Breast epithelium (tissue), 3 donors: ENCODE data around the gene SMAD7.

ENCODE experiments used
- POLR2AphosphoS5 ChIP-seq, 3 donors: sonication (generic); formaldehyde crosslinking; IDR thresholded peaks; one replicate each; pipeline ENCODE4 v1.6.1; 2017; ENCODE audit warnings: antibody characterized with exemption in 3 of 3
- TF ChIP-seq, protein P1 (sequence below), 3 donors: fragments of 450-650 bp; IDR thresholded peaks; one replicate each; pipeline ENCODE4 v1.5.1; 2016 to 2017; ENCODE audit warnings: antibody characterized with exemption in 3 of 3, mild to moderate bottlenecking in 3 of 3, moderate library complexity in 3 of 3

- TF ChIP-seq, protein P1, sequence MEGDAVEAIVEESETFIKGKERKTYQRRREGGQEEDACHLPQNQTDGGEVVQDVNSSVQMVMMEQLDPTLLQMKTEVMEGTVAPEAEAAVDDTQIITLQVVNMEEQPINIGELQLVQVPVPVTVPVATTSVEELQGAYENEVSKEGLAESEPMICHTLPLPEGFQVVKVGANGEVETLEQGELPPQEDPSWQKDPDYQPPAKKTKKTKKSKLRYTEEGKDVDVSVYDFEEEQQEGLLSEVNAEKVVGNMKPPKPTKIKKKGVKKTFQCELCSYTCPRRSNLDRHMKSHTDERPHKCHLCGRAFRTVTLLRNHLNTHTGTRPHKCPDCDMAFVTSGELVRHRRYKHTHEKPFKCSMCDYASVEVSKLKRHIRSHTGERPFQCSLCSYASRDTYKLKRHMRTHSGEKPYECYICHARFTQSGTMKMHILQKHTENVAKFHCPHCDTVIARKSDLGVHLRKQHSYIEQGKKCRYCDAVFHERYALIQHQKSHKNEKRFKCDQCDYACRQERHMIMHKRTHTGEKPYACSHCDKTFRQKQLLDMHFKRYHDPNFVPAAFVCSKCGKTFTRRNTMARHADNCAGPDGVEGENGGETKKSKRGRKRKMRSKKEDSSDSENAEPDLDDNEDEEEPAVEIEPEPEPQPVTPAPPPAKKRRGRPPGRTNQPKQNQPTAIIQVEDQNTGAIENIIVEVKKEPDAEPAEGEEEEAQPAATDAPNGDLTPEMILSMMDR (IDR thresholded peaks at IDR 0.05) = no peak
- no peak for TF ChIP-seq POLR2AphosphoS5 (IDR thresholded peaks at IDR 0.05)
Measured at GRCh38 chr18:48937869-48938750, 12.7 kb downstream of the SMAD7 start.
